HG03196 (cell line): Measurements from ENCODE around the gene AQP3.
"Not testable (repeated sequence)": the region's sequence is repeated elsewhere in the genome, so short reads cannot be mapped to it uniquely, and the experiment has no call there.

Experiments
- ATAC-seq: cut with Tn5 transposase; IDR thresholded peaks from one replicate; pipeline ENCODE4 v1.9.1; 2021; ENCODE audit not compliant: unreplicated experiment

The AQP3 gene

GRCh38 chr9:33443464-33444154 is 3.8 kb downstream of the AQP3 start:
- ATAC-seq: no peak

GRCh38 chr9:33443047-33443446 is 4.3 kb downstream of the AQP3 start:
- no peak for ATAC-seq

GRCh38 chr9:33442125-33442524 is 5.3 kb downstream of the AQP3 start:
- ATAC-seq: no peak

GRCh38 chr9:33440609-33441008 is 6.8 kb downstream of the AQP3 start:
- ATAC-seq: no peak

- no peak for ATAC-seq
Observed at GRCh38 chr9:33440204-33440603, 7.2 kb downstream of the AQP3 start.

GRCh38 chr9:33439731-33440130 is 7.7 kb downstream of the AQP3 start:
- no peak for ATAC-seq

- ATAC-seq: no peak
Observed at GRCh38 chr9:33438926-33439680, 8.3 kb downstream of the AQP3 start.

- no peak for ATAC-seq
Observed at GRCh38 chr9:33437898-33438297, 9.5 kb downstream of the AQP3 start.

GRCh38 chr9:33437205-33437604 is 10.2 kb downstream of the AQP3 start:
- ATAC-seq: no peak

- ATAC-seq: no peak
Observed at GRCh38 chr9:33436445-33436844, 10.9 kb downstream of the AQP3 start.

- no peak for ATAC-seq
Observed at GRCh38 chr9:33435821-33436277, 11.5 kb downstream of the AQP3 start.

- no peak for ATAC-seq
Observed at GRCh38 chr9:33434317-33435105, 12.9 kb downstream of the AQP3 start.

- no peak for ATAC-seq
Observed at GRCh38 chr9:33433871-33434270, 13.5 kb downstream of the AQP3 start.

- ATAC-seq: no peak
Observed at GRCh38 chr9:33431420-33431819, 16.0 kb downstream of the AQP3 start.

GRCh38 chr9:33430942-33431341 is 16.5 kb downstream of the AQP3 start:
- ATAC-seq: no peak

GRCh38 chr9:33429256-33429985 is 18.0 kb downstream of the AQP3 start:
- no peak for ATAC-seq

GRCh38 chr9:33426843-33427293 is 20.5 kb downstream of the AQP3 start:
- no peak for ATAC-seq

- ATAC-seq: no peak
Observed at GRCh38 chr9:33425128-33425533, 22.3 kb downstream of the AQP3 start.

- not testable (repeated sequence) for ATAC-seq
Observed at GRCh38 chr9:33424492-33424891, 22.9 kb downstream of the AQP3 start.

- not testable (repeated sequence) for ATAC-seq
Observed at GRCh38 chr9:33424043-33424442, 23.4 kb downstream of the AQP3 start.
